Suppressor macrophage treated with lipopolysaccharide for 4 hours (primary cell): ENCODE measurements around the gene VPS13D.

Experiments
- DNase-seq: peaks from one replicate; pipeline ENCODE4 v3.0.0-alpha.2; 2020

The VPS13D gene

GRCh38 chr1:12556957-12557935 is 327.4 kb downstream of the VPS13D start:
- DNase-seq: no peak

- DNase-seq: no peak
Observed at GRCh38 chr1:12561121-12561520, 331.3 kb downstream of the VPS13D start.
